Esophagus muscularis mucosa (tissue), 3 donors: Measurements from ENCODE around the gene GNA15.

Experiments
- POLR2A ChIP-seq: fragments of 450-650 bp; IDR thresholded peaks from one replicate; pipeline ENCODE4 v1.6.1; 2017; ENCODE audit warnings: antibody characterized with exemption, moderate library complexity, mild to moderate bottlenecking, low read depth
- TF ChIP-seq, protein P1 (sequence below), 3 experiments: fragments of 200-600 bp in 2 of 3; fragments of 450-650 bp in 1 of 3; sonication (generic) in 2 of 3; IDR thresholded peaks; one replicate each; pipeline ENCODE4 v1.5.1; 2017 to 2019; ENCODE audit warnings: antibody characterized with exemption in 3 of 3, mild to moderate bottlenecking in 2 of 3, moderate library complexity in 1 of 3

DNA sequence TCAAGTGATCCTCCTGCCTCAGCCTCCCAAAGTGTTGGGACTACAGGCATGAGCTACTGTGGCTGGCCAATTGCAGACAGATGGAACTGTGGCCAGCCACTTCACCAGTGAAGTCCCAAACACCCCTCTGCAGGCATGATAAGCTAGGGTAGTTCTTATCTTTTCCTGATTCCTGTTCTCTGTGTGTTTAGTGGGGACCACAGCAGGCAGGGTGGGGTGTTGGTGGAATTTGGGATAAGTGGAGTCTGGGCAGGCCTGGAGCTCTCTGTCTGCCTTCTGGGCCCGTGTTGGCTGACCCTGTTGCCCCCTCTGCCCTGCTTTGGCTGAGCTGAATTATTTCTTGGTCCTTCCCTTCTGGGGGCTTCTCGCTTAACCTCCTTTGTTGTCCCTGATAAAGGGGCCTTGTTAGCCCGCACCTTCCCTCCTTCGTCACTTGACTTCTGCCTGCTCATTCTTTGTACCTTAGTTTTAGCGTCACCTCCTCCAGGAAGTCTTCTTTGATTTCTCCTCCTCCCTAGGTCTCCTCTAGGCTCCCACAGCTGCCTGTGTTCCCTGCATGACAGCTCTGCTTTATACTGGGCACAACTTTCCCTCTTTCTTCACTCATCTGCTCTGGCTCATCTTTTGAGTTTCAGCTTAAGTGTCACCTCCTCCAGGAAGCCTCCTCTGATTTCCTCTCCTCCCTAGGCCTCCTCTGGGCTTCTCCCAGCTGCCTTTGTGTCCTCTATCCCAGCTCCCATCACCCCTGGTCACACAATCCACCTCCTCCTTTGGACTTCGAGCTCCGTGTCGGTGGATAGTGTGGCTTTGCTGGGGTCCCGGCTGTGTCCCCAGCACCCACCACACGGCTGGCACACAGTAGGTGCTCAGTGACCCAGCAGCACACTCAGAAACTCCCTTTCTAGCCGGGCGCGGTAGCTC lies 48.1 kb downstream of the GNA15 start:
- TF ChIP-seq, protein P1, sequence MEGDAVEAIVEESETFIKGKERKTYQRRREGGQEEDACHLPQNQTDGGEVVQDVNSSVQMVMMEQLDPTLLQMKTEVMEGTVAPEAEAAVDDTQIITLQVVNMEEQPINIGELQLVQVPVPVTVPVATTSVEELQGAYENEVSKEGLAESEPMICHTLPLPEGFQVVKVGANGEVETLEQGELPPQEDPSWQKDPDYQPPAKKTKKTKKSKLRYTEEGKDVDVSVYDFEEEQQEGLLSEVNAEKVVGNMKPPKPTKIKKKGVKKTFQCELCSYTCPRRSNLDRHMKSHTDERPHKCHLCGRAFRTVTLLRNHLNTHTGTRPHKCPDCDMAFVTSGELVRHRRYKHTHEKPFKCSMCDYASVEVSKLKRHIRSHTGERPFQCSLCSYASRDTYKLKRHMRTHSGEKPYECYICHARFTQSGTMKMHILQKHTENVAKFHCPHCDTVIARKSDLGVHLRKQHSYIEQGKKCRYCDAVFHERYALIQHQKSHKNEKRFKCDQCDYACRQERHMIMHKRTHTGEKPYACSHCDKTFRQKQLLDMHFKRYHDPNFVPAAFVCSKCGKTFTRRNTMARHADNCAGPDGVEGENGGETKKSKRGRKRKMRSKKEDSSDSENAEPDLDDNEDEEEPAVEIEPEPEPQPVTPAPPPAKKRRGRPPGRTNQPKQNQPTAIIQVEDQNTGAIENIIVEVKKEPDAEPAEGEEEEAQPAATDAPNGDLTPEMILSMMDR (IDR thresholded peaks at IDR 0.05): no peak
- TF ChIP-seq POLR2A: no peak
